OCI-LY1 (cell line): ENCODE data around the gene RAB8B.

Experiments used
- H2AFZ ChIP-seq: fragments of 200-600 bp; sonication (generic), shearing (Covaris generic); 2 replicates; pipeline ENCODE4 v1.6.0; 2014; ENCODE audit warnings: antibody characterized with exemption, mild to moderate bottlenecking, low read length
- H3F3A ChIP-seq: fragments of 200-600 bp; sonication (generic), shearing (Covaris generic); 2 replicates; pipeline ENCODE4 v1.6.0; 2014; ENCODE audit warnings: mild to moderate bottlenecking, antibody characterized with exemption, low read length, moderate library complexity; ENCODE audit not compliant: insufficient read depth
- H3K27ac ChIP-seq: fragments of 200-600 bp; sonication (generic); 2 replicates; pipeline ENCODE4 v1.5.1; 2014; ENCODE audit warnings: low read length, mixed run types, mild to moderate bottlenecking, low read depth; ENCODE audit not compliant: poor library complexity, severe bottlenecking
- H3K27me3 ChIP-seq: fragments of 200-600 bp; sonication (generic); 2 replicates; pipeline ENCODE4 v1.6.0; 2014; ENCODE audit warnings: antibody characterized with exemption, mild to moderate bottlenecking, low read length, moderate library complexity; ENCODE audit not compliant: insufficient read depth
- H3K36me3 ChIP-seq: fragments of 200-600 bp; sonication (generic); 2 replicates; pipeline ENCODE4 v1.6.1; 2014; ENCODE audit warnings: mild to moderate bottlenecking, antibody characterized with exemption, low read length, moderate library complexity, mixed read lengths; ENCODE audit not compliant: insufficient read depth
- H3K4me1 ChIP-seq: fragments of 200-600 bp; sonication (generic); 2 replicates; pipeline ENCODE4 v1.5.1; 2014; ENCODE audit warnings: mild to moderate bottlenecking, low read length, moderate library complexity; ENCODE audit not compliant: insufficient read depth, severe bottlenecking
- H3K4me2 ChIP-seq: fragments of 200-600 bp; sonication (generic), shearing (Covaris generic); 2 replicates; pipeline ENCODE4 v1.6.1; 2014; ENCODE audit warnings: low read length
- H3K4me3 ChIP-seq: fragments of 200-600 bp; sonication (generic); 2 replicates; pipeline ENCODE4 v1.5.1; 2014; ENCODE audit warnings: low read length, low read depth, mild to moderate bottlenecking, mixed read lengths; ENCODE audit not compliant: poor library complexity, severe bottlenecking
- H3K79me2 ChIP-seq: fragments of 200-600 bp; shearing (Covaris generic); 2 replicates; pipeline ENCODE4 v1.6.1; 2016; ENCODE audit warnings: mixed run types, low read length, mixed read lengths; ENCODE audit not compliant: insufficient read depth
- H3K9ac ChIP-seq: fragments of 200-600 bp; sonication (generic), shearing (Covaris generic); 2 replicates; pipeline ENCODE4 v1.6.1; 2014; ENCODE audit warnings: mild to moderate bottlenecking, low read length, mixed read lengths
- H3K9me2 ChIP-seq: fragments of 200-600 bp; sonication (generic), shearing (Covaris generic); 2 replicates; pipeline ENCODE4 v1.6.1; 2014; ENCODE audit warnings: low read depth, mild to moderate bottlenecking, low read length, mixed read lengths
- H3K9me3 ChIP-seq: fragments of 200-600 bp; shearing (Covaris generic); 2 replicates; pipeline ENCODE4 v1.6.1; 2014; ENCODE audit warnings: low read length, mixed read lengths
- H4K20me1 ChIP-seq: fragments of 200-600 bp; sonication (generic), shearing (Covaris generic); 2 replicates; pipeline ENCODE4 v1.6.0; 2016; ENCODE audit warnings: mild to moderate bottlenecking, low read length; ENCODE audit not compliant: insufficient read depth
- CTCF ChIP-seq: fragments of 200-600 bp; sonication (generic), shearing (Covaris generic); IDR thresholded peaks from 2 replicates; pipeline ENCODE4 v1.5.1; 2017; ENCODE audit warnings: mild to moderate bottlenecking, antibody characterized with exemption, low read length, moderate library complexity, mixed read lengths
- EZH2 ChIP-seq: fragments of 200-600 bp; sonication (generic), shearing (Covaris generic); IDR thresholded peaks from 2 replicates; pipeline ENCODE4 v1.8.0; 2017; ENCODE audit warnings: borderline replicate concordance, mixed run types, mild to moderate bottlenecking, antibody characterized with exemption, low read length, moderate library complexity, mixed read lengths

Gene RAB8B

GRCh38 chr15:63312286-63312685 lies 122.9 kb downstream of the RAB8B start:
- H3K9me3 ChIP-seq = no peaks in the 10 kb centered on the region
- H4K20me1 ChIP-seq = no peaks in the 10 kb centered on the region
- no peaks in the 10 kb centered on the region for H3K4me1 ChIP-seq
- no peaks in the 10 kb centered on the region for H3F3A ChIP-seq
- H3K4me2 ChIP-seq = no peak overlapping the region
- H3K9ac ChIP-seq = no peak overlapping the region
- no peak overlapping the region for H3K4me3 ChIP-seq
- no peaks in the 10 kb centered on the region for H3K27me3 ChIP-seq
- no peaks in the 10 kb centered on the region for H3K9me2 ChIP-seq
- TF ChIP-seq CTCF (no peak), EZH2 (no peak)
- no peaks in the 10 kb centered on the region for H3K36me3 ChIP-seq
- H3K27ac ChIP-seq = no peak overlapping the region
- H3K79me2 ChIP-seq = no peaks in the 10 kb centered on the region
- no peak overlapping the region for H2AFZ ChIP-seq

- Histone ChIP-seq H3F3A (no peaks in the 10 kb centered on the region), H3K4me2 (no peak overlapping the region), H4K20me1 (no peaks in the 10 kb centered on the region), H3K36me3 (no peaks in the 10 kb centered on the region), H3K9me3 (no peaks in the 10 kb centered on the region), H3K4me3 (no peak overlapping the region), H3K9ac (no peak overlapping the region), H3K27me3 (no peaks in the 10 kb centered on the region), H3K27ac (no peak overlapping the region), H3K4me1 (no peaks in the 10 kb centered on the region), H2AFZ (no peak overlapping the region), H3K9me2 (no peaks in the 10 kb centered on the region), H3K79me2 (no peaks in the 10 kb centered on the region)
- TF ChIP-seq EZH2 (no peak), CTCF (no peak)
Measured at GRCh38 chr15:63313825-63314224, 124.4 kb downstream of the RAB8B start.

- Histone ChIP-seq H3K4me3 (no peak overlapping the region), H3F3A (no peaks in the 10 kb centered on the region), H2AFZ (no peak overlapping the region), H3K9me2 (no peaks in the 10 kb centered on the region), H3K4me1 (no peaks in the 10 kb centered on the region), H3K9me3 (no peaks in the 10 kb centered on the region), H3K27ac (no peak overlapping the region), H4K20me1 (no peaks in the 10 kb centered on the region), H3K36me3 (no peaks in the 10 kb centered on the region), H3K4me2 (no peak overlapping the region), H3K79me2 (no peaks in the 10 kb centered on the region), H3K27me3 (no peaks in the 10 kb centered on the region), H3K9ac (no peak overlapping the region)
- no peak for TF ChIP-seq EZH2
- TF ChIP-seq CTCF = no peak
Measured at GRCh38 chr15:63314409-63314808, 125.0 kb downstream of the RAB8B start.
